GM19468 (cell line): Measurements from ENCODE around the gene NPBWR2.

ENCODE experiments used
- ATAC-seq: cut with Tn5 transposase; IDR thresholded peaks from one replicate; pipeline ENCODE4 v1.9.1; 2021; ENCODE audit warnings: mild to moderate bottlenecking, moderate library complexity, moderate number of reproducible peaks; ENCODE audit not compliant: unreplicated experiment; ENCODE audit errors: extremely low read depth

Gene NPBWR2, protein sequence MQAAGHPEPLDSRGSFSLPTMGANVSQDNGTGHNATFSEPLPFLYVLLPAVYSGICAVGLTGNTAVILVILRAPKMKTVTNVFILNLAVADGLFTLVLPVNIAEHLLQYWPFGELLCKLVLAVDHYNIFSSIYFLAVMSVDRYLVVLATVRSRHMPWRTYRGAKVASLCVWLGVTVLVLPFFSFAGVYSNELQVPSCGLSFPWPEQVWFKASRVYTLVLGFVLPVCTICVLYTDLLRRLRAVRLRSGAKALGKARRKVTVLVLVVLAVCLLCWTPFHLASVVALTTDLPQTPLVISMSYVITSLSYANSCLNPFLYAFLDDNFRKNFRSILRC

DNA sequence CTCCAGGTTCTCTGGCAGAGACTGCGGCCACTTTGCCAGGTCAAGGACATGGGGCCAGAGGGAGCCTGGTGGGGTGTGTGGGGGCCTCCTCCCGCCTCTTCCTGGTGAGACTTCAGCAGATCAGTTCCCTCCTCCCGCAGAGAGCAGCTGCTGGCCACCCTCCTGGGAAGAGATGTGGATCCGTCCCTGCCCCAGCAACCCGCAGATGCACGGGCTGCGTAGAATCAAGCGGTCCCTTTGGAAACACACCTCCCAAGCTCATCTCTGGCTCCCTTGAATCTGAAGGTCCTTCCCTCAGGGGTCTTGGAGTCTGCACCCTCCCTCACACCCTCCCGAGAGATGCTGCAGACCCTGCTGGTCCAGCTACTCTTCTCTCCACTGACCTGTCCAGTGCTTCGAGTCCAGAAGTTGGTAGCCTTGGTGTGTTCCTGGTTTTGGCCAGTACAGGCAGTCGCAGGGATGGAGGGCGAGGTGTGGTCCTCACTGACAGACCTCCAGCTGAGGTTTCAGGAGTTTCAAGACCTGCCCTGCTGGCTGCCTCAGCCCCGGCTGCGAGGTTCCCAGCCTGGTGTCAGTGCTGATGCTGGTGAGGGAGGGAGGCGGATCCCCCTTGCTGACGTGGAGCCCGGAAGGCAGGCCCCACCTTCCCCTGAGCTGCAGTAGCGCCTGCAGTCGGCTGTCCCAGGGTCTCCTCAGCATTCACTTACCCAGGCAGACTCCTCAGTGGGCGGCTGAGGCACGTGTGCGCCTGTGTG is at the start of gene NPBWR2:
Gene NPBWR2, minus strand, starts transcription at position 585 of the 755 bp plus-strand sequence. CDS start 734 bp downstream, outside the sequence.
- ATAC-seq, result no peak

DNA sequence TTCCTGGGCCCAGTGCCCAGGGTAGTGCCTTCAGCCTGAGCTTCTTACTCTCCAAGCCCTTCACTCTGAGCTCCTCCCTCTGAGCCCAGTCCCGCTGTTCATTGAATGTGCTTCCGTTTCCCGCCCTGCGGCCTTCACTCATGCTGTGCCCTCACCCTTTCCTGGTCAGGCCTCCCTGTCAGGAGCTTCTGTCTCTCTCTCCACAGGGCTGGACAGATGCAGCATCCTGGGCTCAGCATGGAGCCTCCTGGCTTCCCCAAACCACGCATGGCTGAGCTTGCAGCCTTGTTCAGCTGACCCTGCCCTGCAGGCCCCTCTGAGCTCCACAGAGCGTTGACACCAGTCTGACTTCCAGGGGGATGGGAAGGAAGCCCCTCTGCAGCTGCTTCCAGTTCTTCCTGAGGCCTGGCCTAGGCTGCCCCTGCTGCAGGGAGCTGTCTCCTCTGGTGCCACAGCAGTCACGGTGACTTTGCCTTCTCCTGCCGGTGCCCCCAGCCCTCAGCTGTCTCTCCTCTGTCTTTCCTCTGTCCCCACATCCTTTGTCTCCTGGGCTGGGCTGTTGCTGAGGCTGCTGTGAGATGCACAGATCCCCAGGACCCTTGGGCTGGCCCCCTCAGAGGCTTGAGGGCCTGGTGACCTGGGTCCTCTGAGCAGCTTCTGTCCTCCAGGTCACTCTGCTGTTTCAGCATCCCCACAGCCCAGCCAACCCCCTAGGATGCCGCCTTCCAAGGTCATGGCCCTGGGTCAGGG is 48.9 kb upstream of the NPBWR2 start:
- no peak for ATAC-seq

DNA sequence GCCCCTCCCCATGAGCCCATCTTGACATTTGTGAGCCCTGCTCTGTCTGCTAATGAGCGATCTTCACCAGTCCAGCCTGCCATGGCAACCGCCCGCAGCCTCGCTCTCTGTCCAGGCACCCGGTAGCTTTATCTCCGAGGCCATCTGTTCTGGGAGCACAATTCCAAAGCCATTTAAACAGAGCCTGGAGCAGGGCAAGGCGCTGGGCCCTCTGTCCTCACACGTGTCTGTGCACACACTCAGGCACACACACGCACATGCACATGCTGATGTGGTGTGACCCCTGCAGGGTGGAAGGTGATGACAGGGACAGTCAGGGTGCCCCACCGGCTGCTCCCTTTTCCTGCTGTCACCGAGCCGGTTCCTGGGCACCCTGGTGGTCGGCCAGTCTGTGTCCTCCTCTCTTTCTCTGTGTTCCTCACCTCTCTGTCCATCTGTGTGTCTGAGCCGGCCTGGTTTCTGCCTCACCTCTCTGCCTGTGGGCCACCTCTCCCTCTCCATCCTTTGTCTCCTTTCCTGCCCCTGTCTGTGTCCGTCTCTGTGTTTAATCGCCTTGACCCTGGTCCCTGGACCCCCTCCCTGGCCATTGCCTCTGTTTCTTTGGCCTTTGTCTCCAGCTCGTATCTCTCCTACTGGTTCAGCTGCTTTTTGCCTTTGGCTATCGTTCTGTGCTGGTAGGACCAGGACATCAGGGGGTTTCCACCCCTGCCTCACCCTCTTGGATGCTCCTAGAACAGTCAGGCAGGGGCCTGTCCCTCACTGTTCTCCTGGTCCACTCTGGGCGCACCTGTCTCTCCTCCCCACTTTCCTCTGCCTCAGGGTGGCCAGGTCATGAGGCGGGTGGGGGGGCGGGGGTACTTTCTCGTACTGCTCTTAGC is 48.1 kb upstream of the NPBWR2 start:
- no peak for ATAC-seq

DNA sequence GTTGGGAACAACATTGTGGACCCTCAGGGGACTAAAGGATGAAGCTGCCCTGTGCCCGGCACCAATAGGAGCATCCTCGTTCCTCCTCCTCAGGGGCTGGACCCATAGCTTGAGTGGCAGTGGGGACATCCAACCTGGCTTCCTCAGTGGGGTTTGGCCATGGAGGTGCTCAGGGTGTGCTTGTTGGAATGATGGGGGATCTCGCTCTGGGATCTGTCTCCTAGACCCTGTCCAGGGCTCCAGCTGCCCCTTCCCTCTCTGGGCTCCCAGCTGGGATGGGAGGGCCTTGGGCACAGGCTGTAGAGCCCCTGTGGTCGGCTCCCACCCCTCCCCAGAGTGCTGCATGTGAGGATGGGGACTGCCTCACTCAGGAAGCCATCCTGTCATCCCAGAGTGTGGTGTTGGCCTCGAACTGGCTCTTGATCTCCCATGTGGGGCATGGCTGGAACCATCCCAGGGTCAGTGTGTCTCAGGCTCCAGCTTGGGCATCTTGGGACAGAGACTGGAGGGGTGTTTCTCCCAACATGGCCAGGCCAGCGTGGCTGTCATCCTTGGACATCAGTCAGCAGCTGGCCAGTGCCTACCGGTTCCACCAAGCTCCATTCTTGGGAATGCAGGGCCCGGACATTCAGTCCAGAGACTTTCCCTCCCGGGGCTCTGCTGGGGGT is 47.4 kb upstream of the NPBWR2 start:
- no peak for ATAC-seq

DNA sequence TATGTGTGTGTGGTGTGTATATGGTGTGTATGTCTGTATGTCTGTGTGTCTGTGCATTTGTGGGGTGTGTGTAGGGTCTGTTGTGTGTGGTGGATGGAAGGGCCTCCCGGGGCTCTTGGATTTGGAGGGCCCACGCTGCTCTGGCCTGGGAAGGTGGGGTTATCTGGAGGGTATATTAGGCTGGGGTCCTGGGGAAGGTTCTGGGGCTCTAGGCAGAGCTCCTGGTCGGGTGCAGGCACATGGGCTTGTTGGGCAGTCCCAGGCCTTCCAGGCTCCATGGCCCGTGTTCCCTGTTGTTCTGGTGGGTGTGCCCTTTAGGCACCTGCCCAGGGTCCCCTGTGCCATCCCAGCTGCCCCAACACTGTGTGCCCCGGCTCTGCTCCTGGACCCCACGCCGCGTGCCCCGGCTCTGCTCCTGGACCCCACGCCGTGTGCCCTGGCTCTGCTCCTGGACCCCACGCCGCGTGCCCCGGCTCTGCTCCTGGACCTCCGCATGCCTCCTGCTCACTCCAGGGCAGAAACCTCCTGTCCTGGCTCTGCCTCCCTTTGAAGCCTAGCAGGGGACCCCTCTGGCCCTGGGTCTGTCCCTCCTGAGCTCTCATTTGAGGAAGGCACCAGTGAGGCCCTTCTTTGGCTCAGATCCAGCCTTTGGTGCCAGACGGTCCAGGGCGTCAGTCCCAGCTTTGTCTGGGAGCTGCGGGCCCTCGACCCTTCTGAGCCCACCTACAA is 46.7 kb upstream of the NPBWR2 start:
- ATAC-seq, result no peak

DNA sequence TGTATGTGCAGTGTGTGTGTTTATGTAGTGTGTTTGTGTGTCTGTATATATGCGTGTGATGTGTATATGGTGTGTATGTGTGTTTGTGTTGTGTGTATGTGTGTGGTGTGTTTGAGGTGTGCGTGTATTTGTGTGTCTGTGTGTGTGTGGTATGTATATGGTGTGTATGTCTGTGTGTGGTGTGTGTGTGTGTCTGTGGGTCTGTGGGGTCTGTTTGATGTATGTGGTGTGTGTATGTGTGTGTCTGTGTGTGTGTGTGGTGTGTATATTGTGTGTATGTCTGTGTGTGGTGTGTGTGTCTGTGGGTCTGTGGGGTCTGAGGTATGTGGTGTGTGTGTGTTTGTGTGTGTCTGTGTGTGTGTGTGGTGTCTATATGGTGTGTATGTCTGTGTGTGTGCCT is 46.0 kb upstream of the NPBWR2 start:
- ATAC-seq, result no peak

DNA sequence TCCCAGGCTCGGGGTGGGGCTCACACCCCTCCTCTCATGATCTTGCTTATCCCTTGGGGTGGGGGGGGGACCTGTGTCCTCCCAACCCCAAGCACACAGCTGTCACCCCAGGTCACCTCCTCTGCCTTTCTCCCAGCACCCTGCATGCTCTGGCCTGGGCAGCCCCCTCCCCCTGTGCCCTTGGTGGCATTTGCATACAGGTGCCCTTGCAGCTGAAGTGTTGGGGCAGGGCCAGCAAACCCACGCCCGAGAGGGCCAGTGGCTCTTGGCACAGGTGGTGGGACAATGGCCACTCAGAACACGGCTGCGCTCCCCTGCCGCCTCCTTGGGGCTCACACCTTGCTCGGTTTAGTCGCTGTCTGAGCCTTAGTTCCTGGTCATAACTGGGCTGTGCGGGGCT is 45.5 kb upstream of the NPBWR2 start:
- no peak for ATAC-seq

DNA sequence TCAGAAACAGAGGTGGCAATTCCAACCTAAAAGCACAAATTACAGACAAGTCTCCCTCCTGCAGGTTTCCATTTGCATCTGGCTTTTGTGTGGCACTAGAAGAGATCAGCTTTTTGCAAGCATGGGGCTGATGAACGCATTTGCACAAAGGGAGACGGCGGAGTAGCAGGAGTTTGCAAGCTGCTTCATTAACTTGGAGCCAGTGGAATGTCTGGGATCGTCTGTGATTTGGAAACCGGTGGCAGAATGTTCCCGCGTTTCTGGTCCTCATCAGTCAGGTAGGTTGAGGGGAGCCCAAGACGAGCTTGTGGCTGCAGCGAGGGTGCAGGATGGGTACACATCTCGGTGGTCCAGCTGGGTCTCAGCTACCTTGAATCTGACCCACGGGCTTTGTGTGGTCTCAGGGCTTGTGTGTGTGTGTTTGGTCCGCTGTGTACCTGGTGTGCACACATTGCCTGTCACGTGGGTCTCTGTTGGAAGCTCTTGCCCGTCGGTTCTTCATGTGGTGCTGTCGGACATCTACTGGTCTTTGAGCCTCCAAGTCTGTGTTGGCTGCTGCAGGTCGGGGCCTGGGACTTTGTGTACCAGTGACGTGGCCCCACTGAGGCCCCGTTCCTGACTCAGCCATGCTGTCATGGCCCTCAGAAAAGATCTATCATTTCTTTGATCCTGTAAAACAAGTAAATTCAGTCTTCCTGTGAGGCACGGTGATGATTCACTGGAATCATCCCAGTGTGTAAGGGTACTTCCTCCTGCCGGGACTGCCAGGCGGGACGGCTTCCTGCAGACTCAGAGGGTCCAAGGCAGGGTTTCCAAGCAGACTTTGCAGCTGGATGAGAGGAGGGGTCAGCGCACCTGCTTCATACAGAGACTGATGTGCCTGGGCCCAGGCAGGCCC is 44.5 kb upstream of the NPBWR2 start:
- no peak for ATAC-seq

DNA sequence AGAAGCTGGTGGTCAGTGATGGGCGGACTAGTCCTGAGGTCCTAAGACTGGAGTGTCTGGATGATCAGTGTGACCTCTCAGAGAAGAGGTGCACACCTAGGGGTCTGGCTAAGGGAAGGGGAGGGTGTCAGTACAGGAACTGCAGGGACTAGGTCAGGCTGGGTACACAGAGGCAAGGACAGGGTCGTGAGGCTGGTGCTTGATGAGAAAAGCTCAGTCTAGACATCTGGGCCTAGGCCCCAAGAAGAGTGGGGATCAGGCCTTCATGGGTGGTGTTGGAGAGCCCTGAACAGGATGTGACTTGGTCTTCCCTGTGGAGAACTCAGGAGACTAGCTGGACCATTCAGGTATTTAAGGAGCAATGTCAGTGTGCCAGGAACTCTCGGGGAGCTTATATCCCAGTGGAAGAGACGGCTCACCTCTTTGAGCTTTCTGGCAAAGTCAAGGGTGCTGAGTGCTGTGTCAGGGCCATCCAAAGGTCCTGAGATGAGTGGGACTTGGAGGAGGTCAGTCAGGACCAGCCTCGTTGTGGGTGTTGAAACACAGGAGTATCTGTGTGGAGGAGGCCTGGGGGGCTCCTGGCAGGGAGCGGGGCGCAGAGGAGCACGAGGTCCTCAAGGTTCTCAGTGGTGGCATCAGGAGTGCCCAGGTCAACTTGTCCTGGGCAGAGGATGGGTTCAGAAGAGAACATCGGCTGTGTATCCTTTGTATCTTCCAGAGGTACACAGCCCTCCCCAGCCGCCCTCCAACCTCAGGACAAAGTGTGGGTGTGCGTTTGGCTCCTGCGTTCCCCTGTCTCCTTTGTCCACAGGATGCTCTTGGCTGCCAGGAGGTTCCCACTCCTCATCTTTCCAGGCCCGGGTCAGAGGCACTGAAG is 43.6 kb upstream of the NPBWR2 start:
- ATAC-seq, result no peak

DNA sequence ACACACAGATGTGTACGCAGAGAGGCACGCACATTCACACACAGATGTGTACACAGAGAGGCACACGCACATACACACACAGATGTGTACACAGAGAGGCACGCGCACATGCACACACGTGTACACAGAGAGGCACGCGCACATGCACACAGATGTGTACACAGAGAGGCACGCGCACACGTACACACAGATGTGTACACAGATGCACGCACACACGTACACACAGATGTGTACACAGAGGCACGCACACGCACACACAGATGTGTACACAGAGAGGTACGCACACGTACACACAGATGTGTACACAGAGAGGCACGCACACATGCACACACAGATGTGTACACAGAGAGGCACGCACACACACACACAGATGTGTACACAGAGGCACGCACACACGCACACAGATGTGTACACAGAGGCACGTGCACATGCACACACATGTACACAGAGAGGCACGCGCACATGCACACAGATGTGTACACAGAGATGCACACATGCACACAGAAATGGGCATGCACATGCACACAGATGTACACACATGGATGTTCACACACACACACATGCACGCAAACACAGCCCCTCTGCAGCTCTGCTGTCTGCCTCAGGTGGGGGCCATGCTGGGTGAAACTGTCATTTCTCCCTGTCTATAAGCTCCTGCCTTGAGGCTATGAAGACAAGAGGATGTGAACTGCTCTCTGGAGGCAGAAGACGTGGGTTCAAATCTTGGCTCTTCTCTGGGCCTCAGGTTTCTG is 42.6 kb upstream of the NPBWR2 start:
- ATAC-seq, result no peak

DNA sequence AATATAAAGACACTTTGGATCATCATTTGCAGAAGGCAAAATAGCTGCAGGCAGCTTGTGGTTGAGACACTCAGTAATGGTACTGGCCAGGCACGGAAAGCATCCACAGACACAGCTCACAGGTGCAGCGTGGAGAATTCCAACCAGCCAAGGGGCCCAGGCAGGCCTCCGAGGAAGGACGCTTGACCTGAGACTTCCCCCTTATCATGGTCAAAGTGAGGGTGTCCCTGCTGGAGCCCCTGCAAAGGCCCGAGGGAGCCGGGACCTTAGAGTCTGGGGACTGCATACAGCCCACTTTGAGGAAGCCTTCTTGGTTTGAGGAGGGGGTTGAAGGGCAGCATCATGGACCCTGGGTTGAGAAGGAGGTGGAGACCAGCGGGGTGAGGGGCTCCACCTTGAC is 41.8 kb upstream of the NPBWR2 start:
- no peak for ATAC-seq

DNA sequence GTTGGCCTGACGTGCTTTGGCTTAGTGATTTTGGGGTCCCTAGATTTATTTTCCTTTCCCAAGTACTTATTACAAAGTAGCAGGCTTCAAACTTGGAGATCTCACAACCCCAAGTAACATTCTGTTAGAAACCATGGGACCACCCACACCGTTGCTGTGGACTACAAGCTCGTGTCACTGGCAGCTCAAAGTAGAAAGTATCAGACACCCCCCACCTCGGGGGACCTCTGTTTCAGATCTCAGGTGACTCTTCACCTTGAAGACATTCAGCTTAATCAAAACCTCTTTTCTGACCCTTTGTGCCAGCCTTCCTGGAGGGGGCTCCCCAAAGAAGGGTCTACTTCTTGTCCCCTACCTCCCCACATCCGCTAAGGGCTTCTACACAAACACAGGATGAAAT is 41.2 kb upstream of the NPBWR2 start:
- ATAC-seq, result no peak

DNA sequence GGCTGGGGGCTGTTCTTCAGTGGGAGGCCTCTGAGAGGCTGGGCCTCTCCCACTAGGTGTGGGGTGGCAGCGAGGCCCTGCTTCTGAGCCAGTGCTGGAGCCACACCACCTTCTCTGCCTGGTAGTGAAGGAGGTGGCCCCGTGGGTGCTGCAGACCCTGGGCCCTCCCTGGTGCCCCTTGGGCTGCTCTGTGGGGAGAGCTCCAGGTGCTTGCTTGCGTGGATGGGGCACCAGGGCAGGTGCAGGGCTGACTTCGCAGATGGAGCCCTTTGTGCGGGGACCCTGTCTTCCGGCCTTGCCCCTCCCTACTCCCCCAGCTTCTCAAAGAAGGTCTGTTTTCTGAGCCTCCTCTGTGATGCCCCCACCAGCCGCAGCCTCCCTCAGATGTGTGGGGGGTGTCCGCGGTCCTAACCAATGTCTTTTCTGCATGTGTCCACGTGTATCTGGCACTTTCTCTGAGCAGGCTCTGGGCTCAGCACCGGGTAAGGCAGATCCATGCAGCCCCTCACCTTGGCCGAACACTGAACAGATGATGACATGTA is 39.6 kb upstream of the NPBWR2 start:
- no peak for ATAC-seq

DNA sequence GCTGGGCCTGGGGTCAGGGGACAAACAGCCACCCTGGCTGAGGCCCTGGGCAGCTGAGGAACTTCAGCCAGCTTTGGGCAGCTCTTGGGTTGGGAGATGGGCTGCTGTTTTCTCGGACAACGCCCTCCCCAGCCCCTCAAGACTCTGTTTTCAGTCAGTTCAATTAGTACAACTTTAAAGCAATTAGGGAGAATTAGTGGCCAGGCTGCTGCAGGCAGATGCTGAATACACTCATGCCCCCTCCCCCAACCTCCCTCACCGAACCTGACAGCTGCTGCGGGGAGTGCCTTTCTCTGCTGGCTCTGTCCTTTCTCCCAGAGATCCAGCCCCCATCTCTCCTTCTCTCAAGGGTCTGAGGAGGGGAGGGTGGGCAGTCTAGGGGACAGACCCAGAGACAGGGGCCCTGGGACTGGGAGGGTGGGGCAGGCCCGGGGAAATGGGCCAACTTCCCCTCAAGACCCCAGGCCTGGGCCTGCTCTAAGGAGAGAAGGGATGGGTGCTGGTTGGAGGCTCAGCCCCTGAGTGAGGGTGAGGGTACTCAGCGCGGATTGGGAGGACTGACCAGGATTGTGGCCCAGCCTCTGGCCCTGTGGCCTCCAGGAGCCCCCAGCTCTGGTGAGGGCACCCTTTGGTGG is 39.1 kb upstream of the NPBWR2 start:
- ATAC-seq, result no peak

DNA sequence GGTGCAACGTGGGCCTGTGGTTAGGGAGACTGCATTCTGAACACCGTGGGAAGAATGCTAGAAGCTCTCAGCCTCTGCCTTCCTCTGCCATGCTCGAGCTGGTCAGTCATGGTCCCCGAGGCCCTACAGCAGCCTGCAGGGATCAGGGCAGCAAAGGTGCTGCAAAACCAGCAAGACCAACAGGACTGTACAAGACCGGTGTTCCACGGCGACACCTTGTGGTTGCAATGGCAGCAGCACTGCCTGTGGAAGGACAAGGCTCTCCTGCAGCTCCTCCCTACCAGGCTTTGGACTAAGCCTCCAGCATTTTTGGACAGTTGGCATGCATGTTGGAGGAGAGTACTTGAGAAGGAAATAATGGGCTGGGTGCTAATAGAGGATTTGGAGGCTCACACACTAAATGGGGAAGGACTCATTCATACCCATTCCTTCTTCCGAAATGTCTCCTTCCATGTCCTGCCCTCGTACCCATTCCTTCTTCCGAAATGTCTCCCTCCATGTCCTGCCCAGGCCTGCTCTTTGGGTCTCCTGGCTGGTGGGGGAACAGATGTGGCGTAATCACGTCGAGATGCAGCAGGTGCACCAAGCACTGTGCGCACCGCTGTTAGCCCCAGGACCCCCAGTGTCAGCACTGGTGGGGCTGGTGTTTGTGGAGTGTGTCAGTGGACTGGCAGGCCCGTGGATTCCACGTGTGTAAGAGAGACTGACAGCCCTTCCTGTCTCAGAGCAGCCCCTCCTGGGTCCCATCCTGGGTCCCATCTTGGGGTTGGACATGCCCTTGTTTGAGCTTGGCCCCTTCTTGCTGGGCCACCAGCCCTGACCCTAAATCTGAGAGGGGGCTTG is 38.3 kb upstream of the NPBWR2 start:
- no peak for ATAC-seq
